ENCODE measurements around the gene TEX54.

The TEX54 gene

DNA sequence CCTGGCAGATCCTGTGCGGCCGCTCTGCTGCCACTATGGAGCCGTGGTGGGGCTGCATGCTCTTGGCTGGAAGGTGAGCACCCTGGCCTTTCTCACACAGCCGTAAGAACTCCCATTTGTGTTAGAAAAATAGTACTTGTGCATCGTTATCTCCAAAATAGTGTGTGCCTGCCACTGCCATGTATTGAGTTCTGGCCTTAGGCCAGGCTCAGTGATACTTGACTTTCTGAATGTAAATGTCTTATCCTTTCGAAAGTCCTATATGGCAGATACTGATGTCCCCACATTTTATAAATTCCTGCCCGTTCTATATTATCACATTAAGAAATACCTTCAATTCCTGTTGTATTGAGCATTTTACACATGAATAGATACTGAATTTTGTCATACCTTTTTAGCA lies 49.9 kb downstream of the TEX54 start:
- DNase-seq, result no peak

All from NCI-H446 (cell line).